ENCODE data around the gene ZNF14.

GRCh38 chr19:19691683-19692082, 41.2 kb downstream of the ZNF14 start:
- TF ChIP-seq, protein P1, sequence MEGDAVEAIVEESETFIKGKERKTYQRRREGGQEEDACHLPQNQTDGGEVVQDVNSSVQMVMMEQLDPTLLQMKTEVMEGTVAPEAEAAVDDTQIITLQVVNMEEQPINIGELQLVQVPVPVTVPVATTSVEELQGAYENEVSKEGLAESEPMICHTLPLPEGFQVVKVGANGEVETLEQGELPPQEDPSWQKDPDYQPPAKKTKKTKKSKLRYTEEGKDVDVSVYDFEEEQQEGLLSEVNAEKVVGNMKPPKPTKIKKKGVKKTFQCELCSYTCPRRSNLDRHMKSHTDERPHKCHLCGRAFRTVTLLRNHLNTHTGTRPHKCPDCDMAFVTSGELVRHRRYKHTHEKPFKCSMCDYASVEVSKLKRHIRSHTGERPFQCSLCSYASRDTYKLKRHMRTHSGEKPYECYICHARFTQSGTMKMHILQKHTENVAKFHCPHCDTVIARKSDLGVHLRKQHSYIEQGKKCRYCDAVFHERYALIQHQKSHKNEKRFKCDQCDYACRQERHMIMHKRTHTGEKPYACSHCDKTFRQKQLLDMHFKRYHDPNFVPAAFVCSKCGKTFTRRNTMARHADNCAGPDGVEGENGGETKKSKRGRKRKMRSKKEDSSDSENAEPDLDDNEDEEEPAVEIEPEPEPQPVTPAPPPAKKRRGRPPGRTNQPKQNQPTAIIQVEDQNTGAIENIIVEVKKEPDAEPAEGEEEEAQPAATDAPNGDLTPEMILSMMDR (IDR thresholded peaks at IDR 0.05; ENCODE audit: poor library complexity) = no peak
- no peak for TF ChIP-seq EZH2phosphoT487 (IDR thresholded peaks at IDR 0.05; ENCODE audit: low read depth, severe bottlenecking, unreplicated experiment)

Data from hepatocyte (in vitro differentiated cells).